Activated CD8-positive, alpha-beta memory T cell treated with anti-CD3 and anti-CD28 coated beads, Interleukin-2, amount 50 U/mL, for 4 hours (primary cell): Measurements from ENCODE around the gene COX7A2L.
"Not testable (repeated sequence)": the region's sequence is repeated elsewhere in the genome, so short reads cannot be mapped to it uniquely, and the experiment has no call there.

Experiments used
- DNase-seq: peaks from one replicate; pipeline ENCODE4 v3.0.0-alpha.2; 2020

COX7A2L gene

DNA sequence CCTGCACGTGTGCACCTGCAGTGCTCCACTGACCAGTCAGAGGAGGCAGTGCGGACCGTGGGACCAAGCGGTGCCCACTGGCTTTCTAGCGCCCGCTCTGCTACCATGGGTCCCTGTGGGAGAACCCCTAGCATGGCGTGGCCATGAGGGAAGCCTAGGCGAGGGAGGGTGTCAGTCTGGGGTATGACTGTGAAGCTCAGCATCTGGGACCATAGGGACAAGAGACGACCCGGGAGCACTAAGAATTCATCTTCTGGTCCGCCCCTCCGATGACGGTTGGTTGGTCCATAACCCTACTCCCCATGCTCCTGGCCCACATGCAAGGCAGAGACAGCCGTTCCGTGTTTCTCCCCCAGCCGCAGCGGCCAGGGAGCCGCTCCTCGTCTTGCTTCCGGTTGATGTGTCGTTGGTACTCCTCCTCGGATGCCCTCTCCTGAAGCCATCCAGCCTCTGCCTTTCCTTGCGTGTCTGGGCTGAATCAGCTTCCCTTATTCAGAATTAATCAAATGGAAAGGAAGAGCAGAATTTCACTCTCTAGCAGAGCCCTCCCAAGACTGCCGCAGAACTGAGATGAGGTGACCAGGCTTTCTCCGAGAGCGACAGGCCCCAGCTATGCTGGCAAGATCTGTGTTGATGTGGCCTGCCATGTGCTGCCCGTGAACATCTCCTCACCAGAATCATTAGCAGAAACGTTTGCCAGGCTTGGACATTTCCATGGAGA lies 23.0 kb downstream of the COX7A2L start:
- DNase-seq, result no peak

DNA sequence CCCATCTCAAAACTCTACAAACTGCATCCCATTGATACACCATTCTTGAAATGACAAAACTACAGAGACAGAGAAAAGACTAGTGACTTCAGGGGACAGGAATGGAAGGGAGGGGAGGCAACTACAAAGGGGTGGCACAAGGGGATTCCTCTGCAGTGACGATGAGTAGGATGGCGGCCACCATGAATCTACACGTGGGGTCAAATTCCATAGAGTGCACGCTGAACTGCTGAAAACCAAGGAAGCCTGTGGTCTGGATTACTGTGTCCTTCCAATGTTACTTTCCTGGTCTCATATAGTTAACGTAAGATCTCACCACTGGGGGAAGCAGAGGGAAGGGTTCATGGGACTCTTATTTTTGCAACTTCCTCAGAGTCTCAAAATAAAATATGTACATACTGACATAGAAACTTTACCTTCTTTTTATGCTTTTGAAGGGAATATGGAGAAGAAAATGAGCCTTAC lies 23.6 kb downstream of the COX7A2L start:
- DNase-seq, result no peak

DNA sequence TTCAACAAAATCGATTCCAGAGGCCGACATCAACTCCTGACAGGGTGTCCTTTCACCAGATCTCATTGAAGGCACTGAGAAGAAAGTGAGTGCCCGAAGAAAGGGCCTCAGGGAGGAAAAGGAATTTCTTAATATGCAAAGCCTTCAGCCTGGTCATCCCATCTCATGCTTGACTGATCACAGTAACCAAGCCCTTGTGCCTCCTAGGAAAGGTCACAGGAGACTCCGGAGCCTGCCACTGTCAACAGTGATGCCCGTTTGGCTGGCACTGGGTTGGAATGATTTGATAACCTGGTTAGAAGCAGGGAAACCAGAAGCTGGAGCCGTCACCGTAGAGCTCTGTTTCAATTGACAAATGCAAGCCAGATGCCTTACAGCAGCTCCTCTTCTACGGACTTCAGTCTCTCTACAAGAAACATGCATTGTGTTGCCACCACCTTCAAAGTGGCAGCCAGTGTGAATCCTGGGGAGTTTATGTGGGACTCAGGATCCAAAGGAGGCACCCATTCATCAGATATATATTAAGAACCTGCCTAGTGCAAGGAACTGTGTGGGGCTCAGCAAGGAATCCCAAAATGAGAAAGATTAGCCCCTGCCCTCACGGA lies 24.6 kb downstream of the COX7A2L start:
- DNase-seq, result no peak

DNA sequence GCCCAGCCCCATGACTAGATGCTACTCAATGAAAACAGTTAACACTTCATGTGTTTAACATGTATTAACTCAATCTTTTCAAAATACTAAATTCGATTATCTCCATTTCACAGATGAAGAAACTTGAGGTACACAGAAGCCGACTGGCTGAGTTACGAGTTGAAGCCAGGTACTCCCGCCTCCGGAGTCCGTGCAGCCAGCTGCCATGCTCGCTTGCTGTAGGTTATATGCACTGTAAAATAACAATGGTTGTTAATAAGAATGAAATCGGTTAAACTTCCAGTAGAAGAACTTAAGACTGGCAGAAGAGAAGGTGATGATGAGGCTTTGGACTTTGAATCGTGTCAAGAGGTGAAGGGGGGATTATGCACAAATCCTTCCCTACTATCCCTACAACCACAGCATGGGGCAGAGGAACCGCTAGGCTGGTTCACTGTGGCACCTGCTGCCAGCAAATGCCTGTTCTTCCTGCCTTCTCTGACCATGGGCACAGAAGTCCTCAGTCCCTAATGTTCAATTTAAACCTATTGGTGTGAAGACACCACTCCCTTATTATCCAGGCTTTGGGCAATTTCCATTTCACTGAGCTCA lies 25.4 kb downstream of the COX7A2L start:
- no peak for DNase-seq

DNA sequence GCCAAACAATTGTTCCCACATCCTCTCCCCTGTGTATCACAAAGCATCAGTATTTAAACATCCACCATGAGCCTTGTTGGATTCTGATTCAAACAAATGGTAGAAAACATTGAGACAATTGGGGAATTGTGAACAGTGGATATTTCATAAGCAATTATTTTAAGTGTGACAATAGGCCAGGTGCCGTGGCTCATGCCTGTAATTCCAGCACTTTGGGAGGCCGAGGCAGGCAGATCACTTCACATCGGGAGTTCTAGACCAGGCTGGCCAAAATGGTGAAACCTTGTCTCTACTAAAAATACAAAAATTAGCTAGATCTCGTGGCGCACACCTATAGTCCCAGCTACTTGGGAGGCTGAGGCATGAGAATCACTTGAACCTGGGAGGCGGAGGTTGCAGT lies 26.2 kb downstream of the COX7A2L start:
- DNase-seq, result not testable (repeated sequence)

DNA sequence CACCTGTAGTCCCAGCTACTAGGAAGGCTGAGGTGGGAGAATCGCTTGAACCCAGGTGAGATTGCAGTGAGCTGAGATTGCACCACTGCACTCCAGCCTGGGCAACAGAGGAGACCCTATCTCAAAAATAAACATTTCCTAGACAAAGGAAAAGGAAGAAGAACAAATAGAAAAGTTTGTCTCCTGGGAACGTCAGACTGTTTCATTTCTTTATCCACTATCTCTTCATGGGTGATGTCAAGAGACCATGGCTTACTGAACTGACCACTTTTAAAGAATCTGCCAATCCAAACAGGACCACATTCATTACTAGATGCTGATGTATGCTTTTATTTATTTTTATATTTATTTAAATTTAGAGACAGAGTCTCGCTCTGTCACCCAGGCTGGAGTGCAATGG lies 26.8 kb downstream of the COX7A2L start:
- DNase-seq, result no peak

DNA sequence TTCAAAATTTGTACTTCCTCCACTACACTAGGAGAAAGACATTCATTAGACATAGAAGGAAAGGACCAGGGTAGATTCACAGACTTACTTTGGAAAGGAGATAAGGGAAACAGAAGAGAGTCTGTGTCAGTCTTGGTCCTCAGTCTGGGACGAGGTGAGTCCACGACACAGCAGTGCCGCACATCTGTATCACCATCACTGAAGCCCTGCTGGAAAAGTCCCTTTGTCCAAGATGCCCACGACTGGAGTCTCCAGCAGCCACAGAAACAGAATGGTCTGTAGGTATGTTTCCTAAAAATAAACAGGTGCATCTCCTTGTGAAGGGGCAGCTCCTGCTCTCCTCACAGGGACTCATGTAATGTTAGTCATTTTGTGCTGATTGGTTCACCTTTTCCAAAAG lies 27.4 kb downstream of the COX7A2L start:
- DNase-seq, result no peak

DNA sequence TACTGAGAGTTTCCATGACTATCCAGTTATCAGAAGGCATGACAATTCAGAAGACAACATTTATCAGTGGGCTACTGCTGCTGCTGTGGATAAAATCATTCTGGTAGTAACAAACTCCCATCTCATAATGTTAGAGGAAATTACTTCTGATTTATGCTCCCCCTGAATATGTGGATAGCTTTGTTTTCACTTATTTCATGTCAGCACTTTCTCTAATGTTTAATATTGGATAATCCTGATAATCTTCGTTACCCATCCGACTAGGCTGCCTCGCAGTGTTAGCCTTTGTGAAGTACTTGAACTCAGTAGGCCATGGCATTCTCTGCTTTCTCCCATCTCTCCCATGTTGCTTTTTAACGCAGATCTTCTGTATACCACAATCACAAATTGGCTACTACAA lies 28.4 kb downstream of the COX7A2L start:
- DNase-seq, result no peak

DNA sequence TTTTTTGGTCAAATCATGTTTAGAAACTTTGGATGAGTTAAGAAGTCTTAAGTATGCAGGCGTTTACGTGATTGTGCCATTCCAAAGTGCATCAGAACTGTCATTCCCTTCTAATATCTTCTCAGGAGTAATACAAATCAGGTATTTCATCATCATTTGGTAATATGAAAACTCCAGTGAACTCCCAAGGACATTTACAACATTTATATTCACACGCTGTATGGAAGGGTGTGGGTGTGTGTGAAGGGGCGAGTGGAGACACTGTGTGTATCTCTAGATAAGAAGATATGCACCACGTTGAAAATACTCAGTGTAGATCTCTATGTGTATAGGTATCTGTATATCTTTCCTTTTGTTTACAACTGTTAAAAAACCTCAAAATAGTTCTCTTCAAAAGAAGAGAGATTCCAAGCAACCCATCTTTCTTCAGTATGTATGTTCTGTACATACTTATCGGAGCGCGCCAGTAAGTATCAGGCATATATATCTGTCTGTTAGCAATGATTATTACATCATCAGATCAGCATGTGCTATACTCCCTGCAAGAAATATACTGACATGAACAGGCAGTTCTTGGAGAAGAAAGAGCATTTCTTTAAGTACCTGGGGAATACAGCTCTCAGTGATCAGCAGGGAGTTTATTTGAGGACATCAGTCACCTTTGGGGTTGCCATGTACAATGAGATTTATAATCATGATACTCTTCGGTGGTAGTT lies 29.3 kb downstream of the COX7A2L start:
- no peak for DNase-seq

DNA sequence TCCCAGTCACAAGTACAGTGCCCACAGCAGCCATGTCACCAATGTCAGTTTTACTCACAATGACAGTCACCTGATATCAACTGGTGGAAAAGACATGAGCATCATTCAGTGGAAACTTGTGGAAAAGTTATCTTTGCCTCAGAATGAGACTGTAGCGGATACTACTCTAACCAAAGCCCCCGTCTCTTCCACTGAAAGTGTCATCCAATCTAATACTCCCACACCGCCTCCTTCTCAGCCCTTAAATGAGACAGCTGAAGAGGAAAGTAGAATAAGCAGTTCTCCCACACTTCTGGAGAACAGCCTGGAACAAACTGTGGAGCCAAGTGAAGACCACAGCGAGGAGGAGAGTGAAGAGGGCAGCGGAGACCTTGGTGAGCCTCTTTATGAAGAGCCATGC lies 31.3 kb downstream of the COX7A2L start:
- DNase-seq, result no peak

DNA sequence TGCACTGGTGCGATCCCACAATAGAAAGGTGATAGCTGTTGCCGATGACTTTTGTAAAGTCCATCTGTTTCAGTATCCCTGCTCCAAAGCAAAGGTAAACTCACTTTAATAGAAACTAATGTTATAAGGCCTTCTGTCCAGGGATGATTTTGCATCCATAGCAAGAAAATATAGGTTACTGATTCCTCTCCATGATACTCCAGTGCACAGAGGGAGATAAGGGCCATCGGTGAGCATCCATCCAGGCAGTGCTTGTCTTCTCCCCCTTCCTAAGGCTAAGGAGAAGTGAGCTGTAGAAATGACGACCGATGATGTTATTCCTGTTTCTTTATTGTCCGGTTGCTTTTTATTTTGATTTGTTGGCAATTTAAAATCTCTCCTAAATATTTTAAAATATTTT lies 32.1 kb downstream of the COX7A2L start:
- DNase-seq, result no peak

DNA sequence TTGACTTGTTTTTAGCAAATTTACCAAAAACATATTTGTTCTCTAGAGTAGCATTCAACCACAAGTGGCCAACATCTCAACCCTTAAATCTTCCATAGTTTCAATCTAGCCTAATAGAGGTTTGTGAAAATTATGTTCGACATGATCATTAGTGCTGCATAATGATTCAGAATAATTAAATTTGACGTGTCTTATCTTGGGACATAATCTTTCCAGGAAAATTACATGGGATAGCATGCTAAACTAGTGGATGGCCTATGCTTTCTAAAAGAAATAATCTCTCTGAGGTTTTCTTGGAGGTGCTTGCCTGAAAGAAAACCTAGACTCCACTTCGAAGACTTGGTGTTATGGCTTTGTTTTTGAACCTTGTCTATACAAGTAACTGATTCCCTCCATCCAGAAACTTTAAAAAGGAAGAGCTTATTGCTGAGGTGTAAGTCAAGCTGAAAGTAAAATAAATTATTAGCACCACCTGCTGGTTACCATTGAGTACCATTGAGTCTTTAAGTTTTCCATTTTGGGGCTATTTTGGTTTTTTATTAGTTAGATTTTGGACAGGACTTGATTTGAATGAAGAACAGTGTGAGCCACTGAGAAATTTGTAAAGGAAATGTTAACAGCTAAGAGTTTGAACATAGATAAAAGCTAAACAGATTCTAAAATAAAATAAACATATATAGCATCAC lies 32.7 kb downstream of the COX7A2L start:
- no peak for DNase-seq

DNA sequence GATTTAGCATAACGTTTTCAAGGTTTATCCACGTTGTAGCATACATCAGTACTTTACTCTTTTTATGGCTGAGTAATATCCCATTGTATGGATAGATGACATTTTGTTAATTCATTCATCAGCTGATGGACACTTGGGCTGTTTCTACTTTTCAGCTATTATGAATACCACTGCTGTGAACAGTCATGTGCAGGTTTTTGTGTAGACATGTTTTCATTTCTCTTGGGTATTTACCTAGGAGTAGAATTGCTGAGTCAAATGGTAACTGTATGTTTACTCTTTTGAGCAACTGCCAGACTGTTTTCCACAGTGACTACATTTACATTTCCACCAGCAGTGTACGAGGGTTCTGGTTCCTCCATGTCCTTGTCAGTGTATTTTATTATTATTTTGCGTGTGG lies 33.9 kb downstream of the COX7A2L start:
- DNase-seq, result no peak

DNA sequence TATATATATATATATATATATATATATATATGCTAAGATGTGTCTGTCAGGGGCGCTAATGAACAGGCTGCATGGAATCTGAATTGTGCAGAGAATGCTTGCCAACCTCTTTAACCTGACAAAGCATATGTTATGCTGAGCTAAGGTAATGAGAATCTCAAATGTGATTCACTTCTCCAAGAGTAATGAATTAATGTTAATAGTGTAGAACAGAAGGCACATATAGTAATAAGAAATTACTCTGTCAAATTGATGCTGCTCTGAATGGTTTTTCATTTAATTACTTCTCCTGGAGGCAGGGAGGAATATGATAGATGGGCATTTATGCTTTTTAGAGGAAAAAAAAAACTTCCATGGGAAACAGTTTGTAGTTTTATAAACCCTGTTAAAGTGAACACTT lies 35.4 kb downstream of the COX7A2L start:
- no peak for DNase-seq

DNA sequence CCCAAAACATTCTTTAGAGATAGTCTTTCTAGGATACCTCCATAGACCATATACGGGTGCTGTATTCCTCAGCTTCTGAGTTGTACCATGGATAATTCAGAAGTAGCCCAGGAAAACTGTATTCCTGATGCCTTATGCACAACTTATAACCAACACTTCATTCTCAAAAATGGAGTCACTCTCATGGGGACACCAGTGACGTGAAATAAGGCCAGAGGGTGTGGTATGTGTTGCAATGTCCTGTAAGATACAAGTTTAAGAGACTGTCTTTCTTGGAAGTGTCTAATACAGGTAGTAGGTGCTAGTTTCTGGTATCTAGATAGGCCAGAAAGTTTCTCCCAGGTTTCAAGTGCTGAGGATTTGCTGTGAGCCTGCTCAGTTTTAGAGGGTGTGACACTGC lies 36.1 kb downstream of the COX7A2L start:
- no peak for DNase-seq

DNA sequence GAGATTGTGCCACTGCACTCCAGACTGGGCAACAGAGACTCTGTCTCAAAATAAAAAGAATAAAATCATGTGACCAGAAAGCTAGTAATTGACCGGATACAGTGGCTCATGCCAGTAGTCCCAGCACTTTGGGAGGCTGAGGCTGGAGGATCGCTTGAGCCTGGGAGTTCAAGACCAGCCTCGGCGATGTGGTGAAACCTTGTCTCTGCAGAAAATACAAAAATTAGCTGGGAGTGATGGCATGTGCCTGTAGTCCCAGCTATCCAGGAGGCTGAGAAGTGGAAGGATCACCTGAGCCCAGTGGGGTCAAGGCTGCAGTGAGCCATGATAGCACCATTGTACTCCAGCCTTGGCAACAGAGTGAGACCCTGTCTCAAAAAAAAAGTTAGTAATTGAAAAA lies 36.8 kb downstream of the COX7A2L start:
- DNase-seq, result no peak

DNA sequence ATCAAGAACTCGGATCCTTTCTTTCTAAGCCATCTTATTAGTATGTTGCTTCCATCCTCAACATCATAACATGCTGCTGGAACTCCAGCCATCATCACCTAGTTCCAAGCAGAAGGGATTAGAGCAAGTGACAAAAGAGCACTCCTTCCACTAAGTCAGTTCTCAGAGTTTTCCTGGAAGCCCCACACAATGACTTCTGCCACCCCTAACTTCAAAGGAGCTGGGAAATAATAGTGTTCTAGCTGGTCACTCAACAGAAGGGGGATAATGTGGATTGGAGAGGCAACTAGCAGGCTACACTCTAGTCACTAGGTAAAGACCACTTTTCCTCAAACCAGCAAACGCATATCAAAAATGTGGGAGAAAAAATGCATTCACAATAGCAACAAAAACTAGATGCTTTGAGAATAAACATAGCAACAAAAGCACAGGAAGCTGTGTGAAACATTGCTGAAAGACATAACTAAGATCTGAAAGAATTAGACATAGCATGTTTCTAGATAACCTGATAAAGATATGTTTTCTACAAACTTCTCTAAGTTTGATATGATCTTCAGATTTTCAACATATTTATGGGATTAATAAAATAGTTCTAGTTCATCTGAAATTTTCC lies 39.5 kb downstream of the COX7A2L start:
- DNase-seq, result no peak

DNA sequence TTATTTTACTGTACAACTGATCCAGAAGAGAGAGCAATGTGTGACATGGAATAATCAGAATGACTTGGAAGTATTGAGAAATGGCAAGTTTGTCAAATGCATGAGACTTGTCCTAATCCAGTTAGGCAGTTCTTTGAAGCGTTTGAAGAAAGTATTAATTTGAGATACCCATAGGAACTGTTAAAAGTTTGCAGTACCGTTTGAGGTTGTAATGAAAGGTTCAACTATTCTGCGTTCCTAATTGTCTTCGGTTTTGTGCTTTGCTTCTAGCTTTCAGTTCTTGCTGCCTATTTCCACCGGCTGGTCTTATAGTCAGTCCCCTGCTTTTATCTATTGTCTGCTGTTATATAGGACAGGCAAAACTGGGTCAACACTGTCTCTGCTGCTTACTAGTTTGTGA lies 41.8 kb downstream of the COX7A2L start:
- no peak for DNase-seq

DNA sequence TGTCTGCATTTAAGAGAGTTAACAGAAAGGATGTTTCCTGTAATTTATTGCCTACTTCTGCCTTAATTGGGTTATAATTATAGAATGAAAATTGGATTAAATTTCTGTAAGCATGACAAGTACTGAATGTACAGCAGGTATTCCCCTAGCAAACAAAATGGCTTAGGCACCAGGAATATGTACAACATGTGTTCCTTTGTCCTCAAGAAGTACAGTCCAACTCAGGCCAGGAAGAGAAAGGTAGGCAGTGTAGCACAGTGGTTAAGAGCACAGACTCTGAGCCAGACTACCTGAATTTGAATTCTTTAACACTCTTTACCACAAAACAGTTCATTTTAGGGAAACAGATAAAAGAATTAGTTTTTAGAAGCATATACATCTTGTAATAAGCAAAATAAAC lies 43.1 kb downstream of the COX7A2L start:
- DNase-seq, result no peak

DNA sequence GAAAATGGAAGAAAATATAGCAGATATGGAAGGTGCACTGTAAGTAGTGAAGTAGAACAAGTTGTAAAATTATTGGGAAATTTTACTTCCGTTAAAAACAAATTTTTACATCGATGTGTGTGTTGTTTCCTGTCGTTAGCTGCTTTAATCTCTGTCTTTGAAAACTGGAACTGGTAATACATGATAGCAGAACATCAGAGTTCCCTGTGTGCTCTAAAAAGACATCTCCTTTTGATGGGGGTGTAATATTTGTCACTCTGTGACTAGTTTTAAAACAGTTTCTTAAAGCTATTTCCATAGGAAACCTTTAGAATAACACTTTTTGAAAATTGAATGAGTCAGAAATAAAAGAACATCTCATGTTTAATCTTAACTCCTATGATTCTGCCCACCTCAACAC lies 43.5 kb downstream of the COX7A2L start:
- no peak for DNase-seq

DNA sequence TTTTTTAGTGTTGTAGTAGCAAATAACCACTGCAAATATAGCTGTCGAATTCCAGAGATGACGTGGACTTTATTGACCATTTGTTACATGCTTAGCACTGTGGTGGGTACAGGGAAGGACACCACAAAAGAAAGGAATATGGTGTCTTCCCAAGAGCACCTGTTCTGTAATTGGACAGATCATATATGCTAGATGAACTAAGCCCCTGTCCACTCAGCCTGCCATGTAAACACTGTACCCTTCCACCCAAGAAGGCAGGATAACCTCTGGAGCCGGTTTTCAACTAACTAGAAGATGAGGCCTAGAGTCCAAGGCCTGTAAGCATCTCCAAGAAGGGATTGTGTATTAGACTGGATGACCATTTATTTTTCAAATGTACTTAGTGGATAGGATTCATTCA lies 44.1 kb downstream of the COX7A2L start:
- DNase-seq, result no peak

DNA sequence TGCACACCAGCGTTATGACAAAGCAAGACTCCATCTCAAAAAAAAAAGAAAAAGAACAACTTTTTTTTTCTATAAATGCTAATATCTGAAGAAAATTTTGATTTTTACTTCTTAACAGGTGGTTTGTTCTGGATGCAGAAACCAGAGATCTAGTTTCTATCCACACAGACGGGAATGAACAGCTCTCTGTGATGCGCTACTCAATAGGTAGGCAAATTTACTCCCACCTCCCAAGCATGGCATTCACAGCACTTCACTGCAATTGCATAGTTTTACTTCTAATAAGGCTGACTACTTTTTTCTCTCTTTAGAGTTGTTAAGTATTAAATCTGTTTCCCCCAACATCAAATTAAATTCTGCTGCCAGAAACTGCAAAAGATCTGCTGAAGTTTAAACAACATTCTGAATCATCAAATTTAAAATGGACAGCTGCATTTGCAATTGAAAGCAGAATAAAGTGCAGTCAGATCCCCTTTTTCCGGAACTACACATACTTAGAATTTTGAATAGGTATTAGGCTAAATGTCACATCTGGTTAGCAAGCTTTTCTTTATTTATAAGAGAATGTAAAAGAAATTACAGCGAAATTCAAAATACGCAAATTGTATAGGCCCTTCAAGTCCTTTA lies 45.1 kb downstream of the COX7A2L start:
- DNase-seq, result no peak
